Raji (cell line): ENCODE data around the gene WWC2.

Experiments used
- POLR2A ChIP-seq: IDR thresholded peaks from 2 replicates; pipeline ENCODE4 v1.6.1; 2011; ENCODE audit warnings: low read depth, low read length, control low read depth; ENCODE audit not compliant: insufficient read depth

The WWC2 gene

GRCh38 chr4:183249854-183250253 lies 150.8 kb downstream of the WWC2 start:
- TF ChIP-seq POLR2A: no peak

- no peak for TF ChIP-seq POLR2A
These were observed 151.8 kb downstream of the WWC2 start for GRCh38 chr4:183250831-183251230.

GRCh38 chr4:183252959-183253358 lies 153.9 kb downstream of the WWC2 start:
- no peak for TF ChIP-seq POLR2A

- no peak for TF ChIP-seq POLR2A
These were observed 154.4 kb downstream of the WWC2 start for GRCh38 chr4:183253451-183253850.

GRCh38 chr4:183254162-183254561 lies 155.1 kb downstream of the WWC2 start:
- no peak for TF ChIP-seq POLR2A

GRCh38 chr4:183255487-183255886 lies 156.4 kb downstream of the WWC2 start:
- no peak for TF ChIP-seq POLR2A

GRCh38 chr4:183256343-183256742 lies 157.3 kb downstream of the WWC2 start:
- TF ChIP-seq POLR2A: no peak

- no peak for TF ChIP-seq POLR2A
These were observed 157.8 kb downstream of the WWC2 start for GRCh38 chr4:183256756-183257385.

- no peak for TF ChIP-seq POLR2A
These were observed 158.8 kb downstream of the WWC2 start for GRCh38 chr4:183257808-183258207.

GRCh38 chr4:183260491-183261151 lies 161.6 kb downstream of the WWC2 start:
- no peak for TF ChIP-seq POLR2A

GRCh38 chr4:183261953-183262775 lies 163.1 kb downstream of the WWC2 start:
- TF ChIP-seq POLR2A: no peak

- TF ChIP-seq POLR2A: no peak
These were observed 163.7 kb downstream of the WWC2 start for GRCh38 chr4:183262776-183263100.

- no peak for TF ChIP-seq POLR2A
These were observed 164.8 kb downstream of the WWC2 start for GRCh38 chr4:183263787-183264386.

- TF ChIP-seq POLR2A: no peak
These were observed 165.6 kb downstream of the WWC2 start for GRCh38 chr4:183264614-183265013.

GRCh38 chr4:183266371-183266770 lies 167.3 kb downstream of the WWC2 start:
- TF ChIP-seq POLR2A: no peak

- no peak for TF ChIP-seq POLR2A
These were observed 169.5 kb downstream of the WWC2 start for GRCh38 chr4:183268556-183268955.
